ENCODE data around the gene HTR4. TPM values are rescaled to one million over a fixed set of nuclear protein-coding genes. Genes with fewer than 3 reads are reported as not detected.
A peak's percentile ranks its signal among the peaks of the same experiment; 100 is the strongest.
"Not testable (repeated sequence)": the region's sequence is repeated elsewhere in the genome, so short reads cannot be mapped to it uniquely, and the experiment has no call there.

Gene HTR4
- total RNA-seq, 2 donors from 2014 or later = 4.3 to 7.9 TPM

DNA sequence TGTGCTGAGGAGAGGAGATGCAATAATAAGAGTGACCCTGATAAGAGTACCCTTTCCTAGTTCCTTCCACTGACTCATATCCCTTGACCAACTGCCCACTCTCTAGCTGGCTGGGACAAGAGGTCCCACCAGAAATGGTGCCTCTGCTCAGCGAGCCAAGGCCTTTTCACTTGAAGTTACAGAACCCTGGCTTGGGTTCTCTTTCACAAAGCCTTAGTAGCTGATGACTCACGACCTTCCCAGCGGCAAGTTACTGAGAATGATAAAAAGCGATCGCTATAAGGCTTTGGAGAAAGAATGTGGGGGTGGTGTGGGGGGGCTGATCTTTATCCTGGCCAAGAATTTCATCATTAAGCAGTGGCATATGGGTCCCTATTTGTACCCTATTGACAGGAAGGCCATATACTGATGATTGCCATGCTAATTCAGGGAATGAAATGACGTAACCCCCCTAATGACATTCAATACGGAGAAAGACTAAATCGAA lies 180.3 kb downstream of the HTR4 start:
- H3K27ac ChIP-seq = peak overlapping the region; percentile 63 to 67
- H3K4me3 ChIP-seq = no peak overlapping the region
- DNase-seq (ENCODE audit: low spot score) = peak; percentile 91
- H3K36me3 ChIP-seq = no peaks in the 10 kb centered on the region
- TF ChIP-seq, protein P1, sequence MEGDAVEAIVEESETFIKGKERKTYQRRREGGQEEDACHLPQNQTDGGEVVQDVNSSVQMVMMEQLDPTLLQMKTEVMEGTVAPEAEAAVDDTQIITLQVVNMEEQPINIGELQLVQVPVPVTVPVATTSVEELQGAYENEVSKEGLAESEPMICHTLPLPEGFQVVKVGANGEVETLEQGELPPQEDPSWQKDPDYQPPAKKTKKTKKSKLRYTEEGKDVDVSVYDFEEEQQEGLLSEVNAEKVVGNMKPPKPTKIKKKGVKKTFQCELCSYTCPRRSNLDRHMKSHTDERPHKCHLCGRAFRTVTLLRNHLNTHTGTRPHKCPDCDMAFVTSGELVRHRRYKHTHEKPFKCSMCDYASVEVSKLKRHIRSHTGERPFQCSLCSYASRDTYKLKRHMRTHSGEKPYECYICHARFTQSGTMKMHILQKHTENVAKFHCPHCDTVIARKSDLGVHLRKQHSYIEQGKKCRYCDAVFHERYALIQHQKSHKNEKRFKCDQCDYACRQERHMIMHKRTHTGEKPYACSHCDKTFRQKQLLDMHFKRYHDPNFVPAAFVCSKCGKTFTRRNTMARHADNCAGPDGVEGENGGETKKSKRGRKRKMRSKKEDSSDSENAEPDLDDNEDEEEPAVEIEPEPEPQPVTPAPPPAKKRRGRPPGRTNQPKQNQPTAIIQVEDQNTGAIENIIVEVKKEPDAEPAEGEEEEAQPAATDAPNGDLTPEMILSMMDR (IDR thresholded peaks at IDR 0.05) = no peak
- peaks cover 0 to 22% of the 10 kb centered on the region in 2 donors for H3K4me1 ChIP-seq
- H3K27me3 ChIP-seq = no peaks in the 10 kb centered on the region
- no peaks in the 10 kb centered on the region for H3K9me3 ChIP-seq

- Histone ChIP-seq H3K36me3 (no peaks in the 10 kb centered on the region), H3K9me3 (no peaks in the 10 kb centered on the region), H3K4me1 (peaks cover 0 to 35% of the 10 kb centered on the region in 2 donors), H3K4me3 (no peak overlapping the region), H3K27me3 (no peaks in the 10 kb centered on the region), H3K27ac (peak overlapping the region in 1 of 2 donors; percentile 91)
- TF ChIP-seq, protein P1 (IDR thresholded peaks at IDR 0.05) = no peak
- DNase-seq (ENCODE audit: low spot score) = no peak
Measured at GRCh38 chr5:148471379-148471778, 182.9 kb downstream of the HTR4 start.

DNA sequence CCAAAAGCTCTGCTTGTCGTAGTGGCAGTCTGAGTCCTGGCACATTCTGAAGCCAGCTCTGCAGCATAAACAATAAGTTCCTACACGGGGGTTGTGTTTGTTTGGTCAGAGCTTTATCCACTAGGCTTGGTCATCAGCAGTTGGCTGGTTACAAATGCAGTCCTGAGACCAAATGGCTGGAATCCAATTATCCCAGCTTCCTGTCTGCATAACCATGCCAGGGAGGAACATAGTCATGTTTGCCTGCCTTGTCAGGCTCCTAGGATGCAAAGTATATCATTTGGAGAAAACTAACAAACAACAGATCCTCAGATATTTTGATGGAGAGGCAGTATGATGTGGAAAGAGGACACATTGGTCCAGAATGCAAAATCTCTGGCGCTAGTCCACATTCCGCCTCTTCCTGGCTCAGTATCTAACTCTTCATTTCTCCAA lies 184.8 kb downstream of the HTR4 start:
- H3K27ac ChIP-seq = peak overlapping the region; percentile 76 to 91
- H3K9me3 ChIP-seq = no peaks in the 10 kb centered on the region
- peak; percentile 80 for DNase-seq (ENCODE audit: low spot score)
- H3K36me3 ChIP-seq = no peaks in the 10 kb centered on the region
- H3K4me3 ChIP-seq = no peak overlapping the region
- H3K4me1 ChIP-seq = peaks cover 0 to 34% of the 10 kb centered on the region in 2 donors
- TF ChIP-seq, protein P1 (IDR thresholded peaks at IDR 0.05) = no peak
- H3K27me3 ChIP-seq = no peaks in the 10 kb centered on the region

- H3K9me3 ChIP-seq; H3K4me3 ChIP-seq; H3K36me3 ChIP-seq; H3K27me3 ChIP-seq; DNase-seq (ENCODE audit: low spot score): not testable (repeated sequence)
- Histone ChIP-seq H3K27ac (peak overlapping the region; percentile 76 to 91), H3K4me1 (peaks cover 0 to 34% of the 10 kb centered on the region in 2 donors)
Measured at GRCh38 chr5:148468746-148469145, 185.6 kb downstream of the HTR4 start.

DNA sequence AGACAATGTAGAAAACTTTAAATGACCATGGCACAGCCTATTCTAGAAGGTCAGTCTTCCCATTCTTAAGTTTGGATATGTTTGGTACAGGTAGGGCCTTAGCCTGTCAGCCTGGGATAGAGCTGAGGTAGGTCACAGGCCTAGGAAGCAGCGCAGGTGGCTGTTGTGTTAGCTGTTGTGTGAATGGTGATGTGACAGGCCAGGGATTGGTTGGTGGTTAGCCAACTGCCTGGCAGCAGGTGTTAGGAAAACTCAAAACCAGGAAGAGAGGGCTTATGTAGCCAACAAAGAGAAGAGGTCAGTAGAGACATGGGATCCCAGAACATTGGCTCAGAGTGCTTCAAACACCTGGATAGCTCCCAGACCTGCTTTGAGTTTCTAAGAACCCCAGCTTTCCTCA lies 186.4 kb downstream of the HTR4 start:
- H3K27ac ChIP-seq = peak overlapping the region; percentile 76 to 91
- no peaks in the 10 kb centered on the region for H3K36me3 ChIP-seq
- H3K27me3 ChIP-seq = no peaks in the 10 kb centered on the region
- H3K4me3 ChIP-seq = no peak overlapping the region
- TF ChIP-seq, protein P1 (IDR thresholded peaks at IDR 0.05) = no peak
- H3K4me1 ChIP-seq = peaks cover 0 to 34% of the 10 kb centered on the region in 2 donors
- DNase-seq (ENCODE audit: low spot score) = no peak
- H3K9me3 ChIP-seq = no peaks in the 10 kb centered on the region

DNA sequence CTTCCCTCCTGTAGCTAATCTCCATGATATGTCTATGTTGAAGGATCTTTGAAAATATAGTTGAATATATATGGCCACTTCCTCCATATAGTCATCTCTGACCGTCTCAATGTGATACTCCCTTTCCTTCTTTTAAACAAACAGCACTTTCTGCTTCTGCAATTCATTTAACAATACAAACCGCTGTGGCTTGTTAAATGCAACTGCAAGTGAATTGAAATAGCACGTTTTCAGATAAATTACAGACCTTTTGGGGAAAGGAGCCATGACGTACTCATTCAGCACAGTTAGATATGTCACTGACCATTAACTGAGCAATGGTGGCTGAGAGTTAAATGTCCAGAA lies 188.1 kb downstream of the HTR4 start:
- TF ChIP-seq, protein P1 (IDR thresholded peaks at IDR 0.05) = no peak
- no peak for DNase-seq (ENCODE audit: low spot score)
- no peaks in the 10 kb centered on the region for H3K27me3 ChIP-seq
- H3K27ac ChIP-seq = peak overlapping the region; percentile 65 to 91
- no peak overlapping the region for H3K4me3 ChIP-seq
- H3K4me1 ChIP-seq = peaks cover 0 to 34% of the 10 kb centered on the region in 2 donors
- no peaks in the 10 kb centered on the region for H3K36me3 ChIP-seq
- no peaks in the 10 kb centered on the region for H3K9me3 ChIP-seq
